HepG2 (cell line): ENCODE results near the gene PRM2. TPM values are rescaled to one million over a fixed set of nuclear protein-coding genes. Genes with fewer than 3 reads are reported as not detected.

ENCODE experiments used
- ADNP ChIP-seq: sonication (generic); formaldehyde crosslinking; IDR thresholded peaks from 2 replicates; pipeline ENCODE4 v1.4.0; 2020; ENCODE audit warnings: missing genetic modification reagents
- CC2D1A ChIP-seq: sonication (generic); formaldehyde crosslinking; IDR thresholded peaks from 2 replicates; pipeline ENCODE4 v1.8.1; 2023; ENCODE audit warnings: mild to moderate bottlenecking, missing genetic modification reagents
- CCDC6 ChIP-seq: sonication (generic); formaldehyde crosslinking; IDR thresholded peaks from 2 replicates; pipeline ENCODE4 v1.8.1; 2022; ENCODE audit warnings: mild to moderate bottlenecking, missing genetic modification reagents, moderate library complexity
- ELF4 ChIP-seq: sonication (generic); formaldehyde crosslinking; IDR thresholded peaks from 2 replicates; pipeline ENCODE4 v1.5.0; 2020; ENCODE audit warnings: missing genetic modification reagents, mild to moderate bottlenecking, moderate library complexity, borderline replicate concordance
- FOXM1 ChIP-seq: sonication (generic); formaldehyde crosslinking; IDR thresholded peaks from 2 replicates; pipeline ENCODE4 v1.5.0; 2020; ENCODE audit warnings: missing genetic modification reagents
- FOXP1 ChIP-seq, 2 experiments: fragments of 450-650 bp in 1 of 2; IDR thresholded peaks; 2 replicates each; pipeline ENCODE4 v1.6.1; 2017 to 2018; ENCODE audit warnings: antibody characterized with exemption in 1 of 2
- FOXP4 ChIP-seq: sonication (generic); formaldehyde crosslinking; IDR thresholded peaks from 2 replicates; pipeline ENCODE4 v1.4.0; 2020; ENCODE audit warnings: missing genetic modification reagents
- HHEX ChIP-seq: IDR thresholded peaks from 2 replicates; pipeline ENCODE4 v1.6.1; 2016; ENCODE audit warnings: control low read depth
- JUND ChIP-seq: sonication (generic); formaldehyde crosslinking; IDR thresholded peaks from 2 replicates; pipeline ENCODE4 v1.8.0; 2022; ENCODE audit warnings: mild to moderate bottlenecking, missing genetic modification reagents
- REST ChIP-seq, 2 experiments: IDR thresholded peaks; 2 replicates each; pipeline ENCODE4 v1.6.1; 2011 to 2012; ENCODE audit warnings: low read length in 2 of 2, borderline replicate concordance in 1 of 2, low read depth in 1 of 2, mild to moderate bottlenecking in 1 of 2, moderate library complexity in 1 of 2
- SIN3A ChIP-seq: IDR thresholded peaks from 2 replicates; pipeline ENCODE4 v1.6.1; 2011; ENCODE audit warnings: low read depth, mild to moderate bottlenecking, control low read depth, low read length, borderline replicate concordance
- SRY ChIP-seq: sonication (generic); formaldehyde crosslinking; IDR thresholded peaks from 2 replicates; pipeline ENCODE4 v1.8.0; 2022; ENCODE audit warnings: mild to moderate bottlenecking, missing genetic modification reagents
- TOE1 ChIP-seq: sonication (generic); formaldehyde crosslinking; IDR thresholded peaks from 2 replicates; pipeline ENCODE4 v1.4.0; 2020; ENCODE audit warnings: mild to moderate bottlenecking, missing genetic modification reagents
- ZBTB21 ChIP-seq: sonication (generic); formaldehyde crosslinking; IDR thresholded peaks from 2 replicates; pipeline ENCODE4 v1.4.0; 2020; ENCODE audit warnings: missing genetic modification reagents
- ZBTB38 ChIP-seq: sonication (generic); formaldehyde crosslinking; IDR thresholded peaks from 2 replicates; pipeline ENCODE4 v1.5.1; 2020; ENCODE audit warnings: mild to moderate bottlenecking, missing genetic modification reagents
- ZBTB44 ChIP-seq: sonication (generic); formaldehyde crosslinking; IDR thresholded peaks from 2 replicates; pipeline ENCODE4 v1.4.0; 2020; ENCODE audit warnings: missing genetic modification reagents
- ZFP37 ChIP-seq: sonication (generic); formaldehyde crosslinking; IDR thresholded peaks from 2 replicates; pipeline ENCODE4 v1.4.0; 2020; ENCODE audit warnings: missing genetic modification reagents, borderline replicate concordance
- ZNF33A ChIP-seq: sonication (generic); formaldehyde crosslinking; IDR thresholded peaks from 2 replicates; pipeline ENCODE4 v1.5.1; 2020; ENCODE audit warnings: missing genetic modification reagents, mild to moderate bottlenecking, moderate library complexity, borderline replicate concordance
- ZNF556 ChIP-seq: sonication (generic); formaldehyde crosslinking; IDR thresholded peaks from 2 replicates; pipeline ENCODE4 v1.4.0; 2020; ENCODE audit warnings: mild to moderate bottlenecking, missing genetic modification reagents, borderline replicate concordance
- ZNF574 ChIP-seq: sonication (generic); formaldehyde crosslinking; IDR thresholded peaks from 2 replicates; pipeline ENCODE4 v1.4.0; 2020; ENCODE audit warnings: missing genetic modification reagents
- ZNF883 ChIP-seq: sonication (generic); formaldehyde crosslinking; IDR thresholded peaks from 2 replicates; pipeline ENCODE4 v1.5.1; 2020; ENCODE audit warnings: mild to moderate bottlenecking, missing genetic modification reagents; ENCODE audit errors: not compliant biosample characterization
- polyA plus RNA-seq, 8 experiments: library from polyadenylated mRNA; depleted of rRNA in 3 of 8; stranded (reverse) in 7 of 8; unstranded in 1 of 8; fragments of >200 nt; fragmentation: Illumina TruSeq in 4 of 8; extraction: Trizol in 4 of 8; gene quantifications; 2 replicates each; pipeline versions ENCODE4 v1.2.1 to v1.2.3, GENCODE V29; 2011 to 2016; ENCODE audit warnings: low read depth in 4 of 8, missing spikeins in 1 of 8, mixed read lengths in 1 of 8; ENCODE audit not compliant: insufficient read depth in 1 of 8
- total RNA-seq, 5 experiments: library from RNA; depleted of rRNA; stranded (reverse); fragments of >200 nt; fragmentation: Illumina TruSeq; extraction: Trizol; gene quantifications; 2 replicates each; pipeline ENCODE4 v1.2.3, GENCODE V29; 2016; ENCODE audit warnings: low read depth in 1 of 5

PRM2 gene
- total and polyA plus RNA-seq, 2 of the 13 experiments (the other 11 are each of a cell fraction or from before 2014, with no cell fraction given): 0.54 TPM; not detected in 1

GRCh38 chr16:11252482-11252931 is 23.8 kb downstream of the PRM2 start (continued):
- TF ChIP-seq ZNF574 (no peak), ZBTB21 (CRISPR knock-in tag) (no peak), REST (IDR thresholded peaks at IDR 0.05; ENCODE audit: borderline replicate concordance in 1 of 2, low read depth in 1 of 2, low read length in 2 of 2) (no peak), ADNP (peak; percentile 29; the same call in 1 of the 2 replicates), TOE1 (CRISPR knock-in tag) (no peak), CC2D1A (CRISPR knock-in tag) (no peak), SRY (CRISPR knock-in tag) (no peak), FOXM1 (CRISPR knock-in tag) (no peak), ZBTB38 (CRISPR knock-in tag) (no peak), ELF4 (CRISPR knock-in tag) (no peak), ZFP37 (CRISPR knock-in tag) (no peak), FOXP1 (IDR thresholded peaks at IDR 0.05) (no peak), FOXP1 (CRISPR knock-in tag; IDR thresholded peaks at IDR 0.05) (no peak), SIN3A (no peak), ZNF883 (CRISPR knock-in tag) (no peak), HHEX (CRISPR knock-in tag) (no peak), JUND (no peak), FOXP4 (CRISPR knock-in tag) (no peak), ZNF33A (CRISPR knock-in tag) (0 out of 2 replicates have a peak, but pooled peaks have one; percentile 40), ZBTB44 (no peak), CCDC6 (CRISPR knock-in tag) (no peak), ZNF556 (CRISPR knock-in tag) (no peak)
